HepG2 (cell line): ENCODE data around the gene CD164L2.

Experiments used
- EEA1 ChIP-seq: sonication (generic); formaldehyde crosslinking; IDR thresholded peaks from 2 replicates; pipeline ENCODE4 v1.5.1; 2020; ENCODE audit warnings: mild to moderate bottlenecking, missing genetic modification reagents, borderline replicate concordance
- ETV6 ChIP-seq: sonication (generic); formaldehyde crosslinking; conservative IDR thresholded peaks from 2 replicates; pipeline ENCODE4 v1.4.0; 2020; ENCODE audit warnings: missing genetic modification reagents
- HNRNPUL1 ChIP-seq: fragments of 200-400 bp; formaldehyde crosslinking; IDR thresholded peaks from 2 replicates; pipeline ENCODE4 v1.6.1; 2017; ENCODE audit warnings: low read depth, mild to moderate bottlenecking, low read length, moderate library complexity
- REST ChIP-seq, 2 experiments: IDR thresholded peaks; 2 replicates each; pipeline ENCODE4 v1.6.1; 2011 to 2012; ENCODE audit warnings: low read length in 2 of 2, borderline replicate concordance in 1 of 2, low read depth in 1 of 2, mild to moderate bottlenecking in 1 of 2, moderate library complexity in 1 of 2
- SP2 ChIP-seq: sonication (generic); formaldehyde crosslinking; IDR thresholded peaks from 2 replicates; pipeline ENCODE4 v1.5.1; 2020; ENCODE audit warnings: mild to moderate bottlenecking, missing genetic modification reagents
- TAF15 ChIP-seq: fragments of 200-400 bp; formaldehyde crosslinking; IDR thresholded peaks from one replicate; pipeline ENCODE4 v1.6.1; 2018; ENCODE audit warnings: mild to moderate bottlenecking, low read depth, low read length; ENCODE audit not compliant: poor library complexity, severe bottlenecking
- TCF7 ChIP-seq: sonication (generic); IDR thresholded peaks from 2 replicates; pipeline ENCODE4 v1.6.1; 2016; ENCODE audit warnings: antibody characterized with exemption, low read depth
- ZNF280B ChIP-seq: sonication (generic); formaldehyde crosslinking; IDR thresholded peaks from 2 replicates; pipeline ENCODE4 v1.5.0; 2020; ENCODE audit warnings: missing genetic modification reagents, mild to moderate bottlenecking, borderline replicate concordance

GRCh38 chr1:27336756-27337155 is 46.4 kb downstream of the CD164L2 start:
- TF ChIP-seq TAF15 (no peak), EEA1 (CRISPR knock-in tag) (no peak), SP2 (CRISPR knock-in tag) (no peak), REST (IDR thresholded peaks at IDR 0.05; ENCODE audit: borderline replicate concordance in 1 of 2, low read depth in 1 of 2, low read length in 2 of 2) (no peak), TCF7 (no peak), ETV6 (CRISPR knock-in tag) (no peak), ZNF280B (CRISPR knock-in tag) (no peak), HNRNPUL1 (no peak)
